ENCODE data around the gene SWI5.
A peak's percentile ranks its signal among the peaks of the same experiment; 100 is the strongest.
"Not testable (repeated sequence)": the region's sequence is repeated elsewhere in the genome, so short reads cannot be mapped to it uniquely, and the experiment has no call there.

SWI5 gene

DNA sequence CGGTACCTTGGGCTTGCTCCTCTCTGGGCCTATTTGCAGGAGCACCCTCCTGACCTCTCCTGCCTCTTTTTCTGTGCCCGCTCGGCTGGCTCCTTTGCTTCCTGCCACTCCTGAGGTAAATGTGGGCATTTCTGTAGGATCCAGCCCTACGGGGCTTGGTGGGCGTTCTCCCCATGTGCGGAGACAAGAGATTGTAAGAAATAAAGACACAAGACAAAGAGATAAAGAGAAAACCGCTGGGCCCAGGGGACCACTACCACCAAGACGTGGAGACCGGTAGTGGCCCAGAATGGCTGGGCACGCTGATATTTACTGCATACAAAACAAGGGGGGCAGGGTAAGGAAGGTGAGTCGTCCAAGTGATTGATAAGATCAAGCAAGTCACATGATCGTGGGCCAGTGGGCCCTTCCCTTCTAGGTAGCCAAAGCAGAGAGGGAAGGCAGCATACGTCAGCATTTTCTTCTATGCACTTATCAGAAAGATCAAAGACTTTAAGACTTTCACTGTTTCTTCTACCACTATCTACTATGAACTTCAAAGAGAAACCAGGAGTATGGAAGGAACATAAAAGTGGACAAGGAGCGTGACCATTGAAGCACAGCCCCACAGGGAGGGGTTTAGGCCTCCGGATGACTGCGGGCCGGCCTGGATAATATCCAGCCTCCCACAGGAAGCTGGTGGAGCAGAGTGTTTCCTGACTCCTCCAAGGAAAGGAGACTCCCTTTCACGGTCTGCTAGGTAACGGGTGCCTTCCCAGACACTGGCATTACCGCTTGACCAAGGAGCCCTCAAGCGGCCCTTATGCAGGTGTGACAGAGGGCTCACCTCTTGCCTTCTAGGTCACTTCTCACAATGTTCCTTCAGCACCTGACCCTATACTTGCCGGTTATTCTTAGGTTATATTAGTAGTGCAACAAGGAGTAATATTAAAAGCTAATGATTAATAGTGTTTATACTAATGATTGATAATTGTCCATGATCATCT, 3.3 kb downstream of the SWI5 start:
- DNase-seq (ENCODE audit: low read depth, low spot score), result not testable (repeated sequence)

- DNase-seq (ENCODE audit: low read depth, low spot score), result no peak
Measured at GRCh38 chr9:128280084-128280622, 4.1 kb downstream of the SWI5 start.

DNA sequence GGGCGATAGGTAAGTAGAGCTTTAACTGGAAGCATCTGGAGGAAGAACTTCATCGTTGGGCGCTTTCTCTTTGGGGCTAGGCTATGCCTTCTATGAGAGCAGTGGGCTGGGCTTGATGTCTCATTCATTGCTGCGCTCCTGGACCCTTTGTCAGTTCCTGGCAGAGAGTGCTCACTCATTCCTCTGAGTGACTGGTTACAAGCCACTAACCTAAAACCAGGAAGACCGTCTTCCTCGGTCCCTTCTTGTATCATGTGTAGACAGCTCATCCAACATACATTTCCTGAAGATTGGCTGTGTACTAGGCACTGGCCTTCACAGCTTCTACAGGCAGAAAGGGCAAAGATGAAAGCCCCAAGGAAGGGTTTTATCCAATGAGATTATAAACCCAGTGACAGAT, 6.4 kb downstream of the SWI5 start:
- no peak for DNase-seq (ENCODE audit: low read depth, low spot score)

DNA sequence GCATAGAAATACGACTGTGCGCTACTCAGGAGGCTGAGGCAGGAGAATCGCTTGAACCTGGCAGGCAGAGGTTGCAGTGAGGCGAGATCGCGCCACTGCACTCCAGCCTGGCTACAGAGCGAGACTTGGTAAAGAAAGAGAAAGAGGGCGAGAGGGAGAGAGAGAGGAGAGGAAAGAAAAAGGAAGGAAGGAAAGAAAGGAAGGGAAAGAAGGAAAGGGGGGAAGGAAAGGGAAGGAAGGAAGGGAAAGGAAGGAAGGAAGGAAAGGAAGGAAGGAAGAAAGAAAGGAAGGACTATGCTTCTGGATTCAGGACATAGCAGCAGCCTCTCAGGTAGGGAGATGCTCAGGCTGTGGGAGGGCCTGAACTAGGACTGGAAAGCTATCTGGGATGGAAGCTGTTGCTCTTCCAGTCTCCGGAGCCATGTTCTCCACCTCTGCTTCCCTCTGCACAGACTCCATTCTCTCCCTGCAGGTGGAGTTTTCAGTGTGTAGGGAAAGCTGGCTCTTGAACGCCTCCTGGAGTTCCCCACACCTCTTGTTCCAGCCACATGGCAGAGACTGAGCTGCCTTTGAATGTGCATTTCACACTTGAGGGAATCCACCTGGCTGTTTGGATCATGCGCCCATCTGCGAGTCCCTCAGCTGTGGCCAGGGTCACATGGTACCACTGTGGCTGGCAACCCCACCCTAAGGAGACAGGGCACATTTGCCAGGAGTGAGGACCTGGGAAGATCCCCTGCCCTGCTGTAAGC, 9.1 kb downstream of the SWI5 start:
- no peak for DNase-seq (ENCODE audit: low read depth, low spot score)

DNA sequence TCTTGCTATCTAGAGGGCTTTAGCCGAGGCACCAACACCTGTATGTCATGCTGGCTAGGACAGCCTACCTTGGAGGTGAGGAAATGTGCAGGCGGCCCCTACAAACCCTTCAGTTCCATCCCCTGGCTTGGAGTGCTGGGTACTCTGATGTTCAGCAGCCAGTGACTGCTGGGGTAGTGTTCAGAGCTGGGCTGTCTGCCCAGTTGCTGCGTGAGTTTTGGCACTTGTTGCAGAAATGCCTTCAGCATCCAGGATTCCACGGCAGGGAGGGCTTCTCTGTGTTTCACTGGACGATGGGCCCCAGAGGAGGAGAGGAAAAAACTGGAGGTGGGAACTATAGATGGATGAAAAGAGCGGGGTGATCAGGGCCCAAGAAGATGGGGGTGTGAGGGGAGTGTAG, 10.4 kb downstream of the SWI5 start:
- DNase-seq (ENCODE audit: low read depth, low spot score), result no peak

- DNase-seq (ENCODE audit: low read depth, low spot score), result peak; percentile 75
Measured at GRCh38 chr9:128288273-128289004, 12.4 kb downstream of the SWI5 start.

GRCh38 chr9:128292009-128292408, 15.9 kb downstream of the SWI5 start:
- no peak for DNase-seq (ENCODE audit: low read depth, low spot score)

DNA sequence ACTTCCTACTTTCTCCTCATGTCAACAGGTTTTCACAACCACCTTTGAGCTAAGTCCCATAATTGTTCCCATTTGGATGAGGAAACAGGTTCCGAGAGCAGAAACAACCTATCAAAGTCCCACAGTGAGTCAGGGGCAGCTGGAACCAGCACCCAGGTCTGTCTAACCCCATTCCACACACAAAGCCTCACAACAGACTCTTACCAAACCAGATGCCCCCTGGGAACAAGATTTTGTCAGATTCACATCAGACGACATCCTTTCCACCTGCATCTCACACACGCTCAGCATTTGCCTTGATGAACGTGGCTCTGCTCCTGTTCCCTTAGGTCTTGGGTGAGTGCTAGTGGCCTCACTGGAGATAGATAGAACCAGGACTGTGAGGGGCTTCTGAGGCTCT, 17.0 kb downstream of the SWI5 start:
- no peak for DNase-seq (ENCODE audit: low read depth, low spot score)

GRCh38 chr9:128294142-128294541, 18.1 kb downstream of the SWI5 start:
- no peak for DNase-seq (ENCODE audit: low read depth, low spot score)

GRCh38 chr9:128296340-128297220, 20.5 kb downstream of the SWI5 start:
- DNase-seq (ENCODE audit: low read depth, low spot score), result no peak

- DNase-seq (ENCODE audit: low read depth, low spot score), result no peak
Measured at GRCh38 chr9:128297221-128297773, 21.2 kb downstream of the SWI5 start.

DNA sequence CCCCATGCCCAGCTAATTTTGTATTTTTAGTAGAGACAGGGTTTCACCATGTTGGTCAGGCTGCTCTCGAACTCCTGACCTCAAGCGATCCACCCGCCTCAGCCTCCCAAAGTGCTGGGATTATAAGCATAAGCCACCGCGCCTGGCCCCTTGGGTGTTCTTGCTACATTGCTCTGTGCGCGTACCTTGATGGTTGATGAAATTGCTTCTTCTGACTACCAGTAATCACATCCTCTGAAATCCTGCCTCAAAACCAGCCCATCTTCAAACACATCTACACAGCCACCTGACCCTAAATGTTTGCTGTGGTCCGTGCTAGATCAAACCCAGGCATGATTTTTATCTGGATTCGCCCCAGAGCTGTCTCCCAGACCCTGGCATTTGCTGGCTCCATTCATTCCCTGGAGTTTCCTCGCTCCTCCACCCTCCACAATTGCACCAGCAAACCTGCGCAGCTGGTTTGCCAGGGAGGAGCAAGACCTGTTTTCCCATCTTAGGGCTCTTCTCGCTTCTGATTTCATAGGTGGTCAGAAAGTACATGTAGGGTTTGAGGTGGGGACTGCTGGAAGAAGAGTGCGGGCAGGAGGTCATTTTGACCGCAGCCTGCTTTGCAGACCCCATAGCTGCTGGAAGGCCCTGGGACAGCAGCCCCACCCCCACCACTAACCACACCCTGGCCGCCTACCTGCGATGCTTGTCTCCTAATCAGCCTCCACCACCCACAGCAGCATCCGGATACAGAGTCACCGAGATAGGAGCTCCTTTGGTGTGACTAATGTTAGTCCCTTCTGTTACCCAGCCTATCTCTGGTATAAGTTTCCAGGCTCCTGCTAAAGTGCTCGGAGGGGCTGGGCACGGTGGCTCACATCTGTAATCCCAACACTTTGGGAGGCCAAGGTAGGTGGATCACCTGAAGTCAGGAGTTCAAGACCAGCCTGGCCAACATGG, 22.7 kb downstream of the SWI5 start:
- peak; percentile 90 for DNase-seq (ENCODE audit: low read depth, low spot score)

GRCh38 chr9:128304136-128304970, 28.3 kb downstream of the SWI5 start:
- no peak for DNase-seq (ENCODE audit: low read depth, low spot score)

- DNase-seq (ENCODE audit: low read depth, low spot score), result no peak
Measured at GRCh38 chr9:128304971-128305288, 28.9 kb downstream of the SWI5 start.

- DNase-seq (ENCODE audit: low read depth, low spot score), result no peak
Measured at GRCh38 chr9:128309551-128309950, 33.5 kb downstream of the SWI5 start.

DNA sequence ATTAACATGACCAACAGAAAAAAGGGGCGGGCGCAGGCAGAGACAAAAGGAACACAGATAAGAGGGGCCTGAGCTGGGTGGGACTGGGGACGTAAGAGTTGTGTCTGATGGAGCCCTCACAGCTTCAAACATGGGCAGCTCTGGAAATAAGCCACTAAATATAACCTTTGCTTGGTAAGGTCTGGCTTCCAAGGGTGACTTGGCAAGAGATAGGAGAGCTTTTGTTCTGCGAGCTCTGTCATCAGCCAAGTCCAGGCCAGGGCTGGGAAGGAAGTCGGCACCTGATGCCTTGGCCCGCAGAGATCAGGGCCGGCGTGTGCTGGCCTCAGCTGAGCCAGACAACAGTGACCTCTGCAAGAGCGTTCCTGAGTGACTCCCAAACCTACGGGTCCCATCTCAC, 34.4 kb downstream of the SWI5 start:
- DNase-seq (ENCODE audit: low read depth, low spot score), result no peak

- no peak for DNase-seq (ENCODE audit: low read depth, low spot score)
Measured at GRCh38 chr9:128314697-128315096, 38.6 kb downstream of the SWI5 start.

GRCh38 chr9:128316421-128316820, 40.3 kb downstream of the SWI5 start:
- DNase-seq (ENCODE audit: low read depth, low spot score), result no peak

DNA sequence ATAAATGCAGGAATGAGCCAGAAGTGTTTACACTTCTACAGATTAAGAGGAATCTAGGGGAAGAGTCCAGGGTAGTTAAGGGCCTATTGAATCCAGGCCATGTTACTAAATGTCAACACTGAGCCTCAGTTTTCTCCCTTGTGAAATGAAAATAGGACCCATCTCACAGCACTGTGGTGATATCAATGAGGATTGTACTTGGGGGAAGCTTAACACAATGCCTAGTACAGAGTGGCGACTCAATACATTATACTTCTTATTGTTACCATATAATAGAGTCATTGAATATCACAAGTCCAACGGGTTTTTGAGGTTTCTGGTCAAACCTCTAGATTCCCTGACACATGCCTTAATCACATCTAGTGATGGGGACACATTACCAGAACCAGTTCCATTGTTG, 41.6 kb downstream of the SWI5 start:
- no peak for DNase-seq (ENCODE audit: low read depth, low spot score)
